K562 (cell line): ENCODE data around the gene UBE2I. TPM values are rescaled to one million over a fixed set of nuclear protein-coding genes. Genes with fewer than 3 reads are reported as not detected.

Experiments used
- ATAC-seq: fragments of 200-7000 bp; cut with Tn5 transposase; 3 replicates; pipeline ENCODE4 v1.9.1; 2020; ENCODE audit warnings: moderate library complexity
- BruUV-seq: library from RNA; stranded (reverse); fragments of 400-500 nt; replicated peaks from 2 replicates; lab custom pipeline; 2021; lab: Mats Ljungman, UMichigan
- CTCF ChIA-PET: fragments of 300-600 bp; formaldehyde crosslinking; extraction: SDS; loops from one replicate; lab custom pipeline; 2021; ENCODE audit warnings: low intra/inter-chr PET ratio; lab: Yijun Ruan, JAX
- POLR2A ChIA-PET: fragments of 300-600, 350-650 bp; sonication (Branson Sonifier 250); formaldehyde crosslinking; extraction: SDS; loops from one replicate; lab custom pipeline; 2021; ENCODE audit warnings: antibody characterized with exemption, inconsistent platforms; lab: Yijun Ruan, JAX
- DNase-seq, 4 experiments: peaks; one replicate each; pipeline versions ENCODE4 v3.0.0 to v3.0.0-alpha.2; 2011 to 2018; ENCODE audit warnings: low spot score in 3 of 4, mixed read lengths in 3 of 4; ENCODE audit errors: extremely low read depth in 1 of 4
- FAIRE-seq: peaks from 2 replicates; lab custom pipeline; 2011; peaks lifted over from hg19 to GRCh38; lab: Jason Lieb, UNC
- H2AFZ ChIP-seq: 2 replicates; pipeline ENCODE4 v1.6.0; 2011; ENCODE audit warnings: low read depth, low read length, control low read depth, inconsistent platforms
- H3K27ac ChIP-seq: fragments of 200-600 bp; 3 replicates; pipeline ENCODE4 v1.8.0; 2011; ENCODE audit warnings: low read depth, mild to moderate bottlenecking, control low read depth, inconsistent platforms, low read length, moderate library complexity, mixed read lengths; ENCODE audit errors: extremely low read depth
- H3K27me3 ChIP-seq, 2 experiments: fragments of 300-600 bp in 1 of 2; 2 replicates in 1 of 2; 3 replicates in 1 of 2; pipeline versions ENCODE4 v1.6.0 to v1.8.0; 2011; ENCODE audit warnings: inconsistent platforms in 2 of 2, low read length in 2 of 2, mild to moderate bottlenecking in 1 of 2, mixed read lengths in 1 of 2, moderate library complexity in 1 of 2; ENCODE audit not compliant: control insufficient read depth in 2 of 2, insufficient read depth in 2 of 2
- H3K36me3 ChIP-seq: fragments of 300-600 bp; 3 replicates; pipeline ENCODE4 v1.8.0; 2011; ENCODE audit warnings: mild to moderate bottlenecking, low read length, inconsistent platforms; ENCODE audit not compliant: control insufficient read depth, insufficient read depth
- H3K4me1 ChIP-seq, 2 experiments: fragments of 200-600 bp in 1 of 2; replicated peaks in 1 of 2; 2 replicates in 1 of 2; 3 replicates in 1 of 2; pipeline versions ENCODE4 v1.5.1 to v1.8.0; 2011; ENCODE audit warnings: inconsistent platforms in 2 of 2, low read length in 2 of 2, mild to moderate bottlenecking in 1 of 2, mixed read lengths in 1 of 2, moderate library complexity in 1 of 2; ENCODE audit not compliant: control insufficient read depth in 2 of 2, insufficient read depth in 2 of 2
- H3K4me2 ChIP-seq: 2 replicates; pipeline ENCODE4 v1.6.1; 2011; ENCODE audit warnings: low read length, control low read depth, inconsistent platforms, mixed read lengths; ENCODE audit not compliant: insufficient read depth
- H3K4me3 ChIP-seq: fragments of 200-600 bp; sonication (generic), shearing (Covaris generic); 2 replicates; pipeline ENCODE4 v1.5.1; 2016; ENCODE audit warnings: control low read depth, inconsistent platforms
- H3K79me2 ChIP-seq: fragments of 200-600 bp; 3 replicates; pipeline ENCODE4 v1.8.0; 2011; ENCODE audit warnings: low read length, inconsistent platforms; ENCODE audit not compliant: control insufficient read depth, insufficient read depth
- H3K9ac ChIP-seq, 2 experiments: 2 replicates each; pipeline versions ENCODE4 v1.6.0 to v1.6.1; 2011; ENCODE audit warnings: low read depth in 2 of 2, low read length in 2 of 2, control low read depth in 1 of 2, inconsistent platforms in 1 of 2, mild to moderate bottlenecking in 1 of 2, mixed read lengths in 1 of 2; ENCODE audit not compliant: insufficient read depth in 1 of 2
- H3K9me1 ChIP-seq: one replicate; pipeline ENCODE4 v1.6.0; 2011; ENCODE audit warnings: inconsistent platforms, mild to moderate bottlenecking, low read length, moderate library complexity; ENCODE audit not compliant: control insufficient read depth, insufficient read depth
- H3K9me3 ChIP-seq: replicated peaks from 2 replicates; pipeline ENCODE4 v1.5.1; 2011; ENCODE audit warnings: low read depth, low read length, inconsistent platforms; ENCODE audit not compliant: control insufficient read depth, insufficient read depth
- H4K20me1 ChIP-seq: replicated peaks from 2 replicates; pipeline ENCODE4 v1.6.1; 2011; ENCODE audit warnings: low read length, inconsistent platforms, mixed read lengths; ENCODE audit not compliant: control insufficient read depth, insufficient read depth
- ADNP ChIP-seq: fragments of 200-800 bp; sonication (Bioruptor generic); IDR thresholded peaks from 2 replicates; pipeline ENCODE4 v1.6.1; 2016; ENCODE audit warnings: missing genetic modification characterization, missing compliant biosample characterization
- GABPA ChIP-seq: fragments of 200-800 bp; sonication (Bioruptor generic); conservative IDR thresholded peaks from 2 replicates; pipeline ENCODE4 v1.6.1; 2016; ENCODE audit warnings: low read depth, missing genetic modification characterization, missing compliant biosample characterization
- RBM25 ChIP-seq: fragments of 200-400 bp; formaldehyde crosslinking; IDR thresholded peaks from 2 replicates; pipeline ENCODE4 v1.6.1; 2018; ENCODE audit warnings: low read length, low read depth, moderate library complexity; ENCODE audit not compliant: severe bottlenecking
- TEAD1 ChIP-seq, 2 experiments: fragments of 450-650 bp in 1 of 2; sonication (generic) in 1 of 2; formaldehyde crosslinking; IDR thresholded peaks; 2 replicates each; pipeline versions ENCODE4 v1.4.0 to v1.8.0; 2020 to 2022; ENCODE audit warnings: mild to moderate bottlenecking in 2 of 2, missing genetic modification reagents in 1 of 2
- ZNF124 ChIP-seq: sonication (generic); formaldehyde crosslinking; IDR thresholded peaks from 2 replicates; pipeline ENCODE4 v1.8.1; 2022; ENCODE audit warnings: missing genetic modification reagents
- WGBS: fragments of 100-300 bp; shearing (Covaris generic); methylation state at CpG from one replicate; pipeline ENCODE4 v1.1.6; 2016; ENCODE audit warnings: low coverage, mixed read lengths; ENCODE audit not compliant: insufficient coverage; ENCODE audit errors: missing lambda C conversion rate; 5-methylcytosine and 5-hydroxymethylcytosine counted together
- in situ Hi-C: fragments of 300-500 bp; cut with MboI; formaldehyde crosslinking; loops from 4 replicates; pipeline ENCODE4 v1.15.0; 2018; ENCODE audit warnings: inconsistent platforms, mixed read lengths
- intact Hi-C: fragments of 100-400 bp; cut with micrococcal nuclease; formaldehyde crosslinking; loops from 2 replicates; pipeline ENCODE4 v1.14.2; 2022
- polyA plus RNA-seq, 8 experiments: library from polyadenylated mRNA; depleted of rRNA in 4 of 8; stranded (reverse) in 5 of 8; unstranded in 3 of 8; fragments of >200 nt; fragmentation: Nextera tagmentation in 2 of 8; fragmentation: Illumina TruSeq in 1 of 8; extraction: Ambion mirVana in 2 of 8; extraction: Trizol in 1 of 8; gene quantifications; 2 replicates each; pipeline versions ENCODE4 v1.2.1 to v1.2.3, GENCODE V29; 2011 to 2014; ENCODE audit warnings: inconsistent platforms in 1 of 8, missing spikeins in 1 of 8
- total RNA-seq, 7 experiments: library from RNA; depleted of rRNA in 6 of 7; stranded (reverse); fragments of >200 nt in 6 of 7; fragmentation: Illumina TruSeq in 2 of 7; extraction: Trizol in 2 of 7; gene quantifications; 2 replicates each; pipeline versions ENCODE4 v1.2.1 to v1.2.3, GENCODE V29; 2011 to 2021; ENCODE audit warnings: low replicate concordance in 1 of 7
- TF ChIP-seq, protein P1 (sequence below): IDR thresholded peaks from 2 replicates; pipeline ENCODE4 v1.6.1; 2011; ENCODE audit warnings: borderline replicate concordance, low read depth, mild to moderate bottlenecking, moderate library complexity, low read length; ENCODE audit not compliant: insufficient read depth, poor library complexity, severe bottlenecking
- TF ChIP-seq, protein P2 (sequence below): fragments of 450-650 bp; IDR thresholded peaks from 2 replicates; pipeline ENCODE4 v1.6.1; 2016; ENCODE audit warnings: borderline replicate concordance
- TF ChIP-seq, protein P3 (sequence below): fragments of 450-650 bp; IDR thresholded peaks from 2 replicates; pipeline ENCODE4 v1.6.1; 2016

UBE2I gene
- total and polyA plus RNA-seq, 9 of the 15 experiments (the other 6 are each of a cell fraction or from before 2014, with no cell fraction given) = 36.6 to 254 (median 104) TPM

DNA sequence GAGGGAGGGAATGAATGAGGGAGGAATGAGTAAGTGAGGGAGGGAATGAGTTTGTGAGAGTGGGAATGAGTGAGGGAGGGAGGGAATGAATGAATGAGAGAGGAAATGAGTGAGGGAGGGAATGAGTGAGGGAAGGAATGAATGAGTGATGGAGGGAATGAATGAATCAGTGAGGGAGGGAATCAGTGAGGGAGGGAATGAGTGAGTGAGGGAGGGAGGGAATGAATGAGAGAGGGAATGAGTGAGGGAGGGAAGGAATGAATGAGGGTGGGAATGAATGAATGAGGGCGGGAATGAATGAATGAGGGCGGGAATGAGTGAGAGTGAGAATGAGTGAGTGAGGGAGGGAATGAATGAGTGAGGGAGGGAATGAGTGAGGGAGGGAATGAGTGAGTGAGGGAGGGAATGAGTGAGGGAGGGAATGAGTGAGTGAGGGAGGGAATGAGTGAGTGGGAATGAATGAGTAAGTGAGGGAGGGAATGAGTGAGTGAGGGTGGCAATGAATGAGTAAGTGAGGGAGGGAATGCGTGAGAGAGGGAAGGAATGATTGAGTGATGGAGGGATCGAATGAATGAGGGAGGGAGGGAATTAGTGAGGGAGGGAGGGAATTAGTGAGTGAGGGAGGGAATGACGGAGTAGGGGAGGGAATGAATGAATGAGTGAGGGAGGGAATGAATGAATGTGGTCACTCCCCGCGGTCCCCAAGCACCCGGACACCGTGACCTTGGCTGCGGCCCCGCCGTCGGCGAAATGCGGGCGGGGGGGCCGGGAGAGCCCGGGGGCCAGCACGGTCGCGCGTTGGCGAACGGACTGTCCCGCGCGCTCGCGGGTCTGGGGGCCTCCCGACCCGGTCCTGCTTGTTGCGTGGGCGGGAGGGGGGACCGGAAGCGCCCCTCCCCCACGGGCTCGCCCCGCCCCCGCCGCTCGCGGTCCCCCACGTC is 1.1 kb upstream of the UBE2I start:
- peak in 2 of 4 experiments; percentile 93 for DNase-seq
- Histone ChIP-seq H3K4me2 (peak overlapping the region; percentile 70; the same call in 1 of the 2 replicates), H2AFZ (peak overlapping the region; percentile 77), H3K4me1 (peaks cover 15 to 64% of the 10 kb centered on the region in 2 experiments), H3K4me3 (peak overlapping the region; percentile 91), H3K9me1 (peaks cover 19% of the 10 kb centered on the region), H3K79me2 (peaks cover 39% of the 10 kb centered on the region), H3K9ac (peak overlapping the region; percentile 86 to 100), H3K27me3 (no peaks in the 10 kb centered on the region), H3K27ac (peak overlapping the region; percentile 100), H3K36me3 (peaks cover 29% of the 10 kb centered on the region), H3K9me3 (no peaks in the 10 kb centered on the region), H4K20me1 (peaks cover 33% of the 10 kb centered on the region)
- no TSS peak for BruUV-seq
- ChIA-PET CTCF (interaction anchor here (0.6 kb wide), 1 partner anchor 31 kb away, joined by 4 read pairs; no protein-coding TSS in a partner anchor), POLR2A (interaction anchor here (0.6 to 1.4 kb wide), 6 partner anchors 10 to 1702 kb away, joined by 3 to 4 read pairs (median 4); no protein-coding TSS in a partner anchor)
- ATAC-seq = peak; percentile 78
- intact Hi-C loops (loop anchor here (2.0 kb wide), 1 partner anchor 22 kb away; no protein-coding TSS in a partner anchor), in situ Hi-C loops (no loop called here)
- WGBS = 13% methylated on average over 7 of the region's 43 CpGs
- FAIRE-seq = no peak
- TF ChIP-seq ZNF124 (CRISPR knock-in tag) (no peak), RBM25 (no peak), GABPA (tag) (peak; percentile 71), ADNP (tag) (peak; percentile 98), TEAD1 (CRISPR knock-in tag; IDR thresholded peaks at IDR 0.05) (no peak)
- TF ChIP-seq, protein P1, sequence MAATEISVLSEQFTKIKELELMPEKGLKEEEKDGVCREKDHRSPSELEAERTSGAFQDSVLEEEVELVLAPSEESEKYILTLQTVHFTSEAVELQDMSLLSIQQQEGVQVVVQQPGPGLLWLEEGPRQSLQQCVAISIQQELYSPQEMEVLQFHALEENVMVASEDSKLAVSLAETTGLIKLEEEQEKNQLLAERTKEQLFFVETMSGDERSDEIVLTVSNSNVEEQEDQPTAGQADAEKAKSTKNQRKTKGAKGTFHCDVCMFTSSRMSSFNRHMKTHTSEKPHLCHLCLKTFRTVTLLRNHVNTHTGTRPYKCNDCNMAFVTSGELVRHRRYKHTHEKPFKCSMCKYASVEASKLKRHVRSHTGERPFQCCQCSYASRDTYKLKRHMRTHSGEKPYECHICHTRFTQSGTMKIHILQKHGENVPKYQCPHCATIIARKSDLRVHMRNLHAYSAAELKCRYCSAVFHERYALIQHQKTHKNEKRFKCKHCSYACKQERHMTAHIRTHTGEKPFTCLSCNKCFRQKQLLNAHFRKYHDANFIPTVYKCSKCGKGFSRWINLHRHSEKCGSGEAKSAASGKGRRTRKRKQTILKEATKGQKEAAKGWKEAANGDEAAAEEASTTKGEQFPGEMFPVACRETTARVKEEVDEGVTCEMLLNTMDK = no peak
- TF ChIP-seq, protein P2, sequence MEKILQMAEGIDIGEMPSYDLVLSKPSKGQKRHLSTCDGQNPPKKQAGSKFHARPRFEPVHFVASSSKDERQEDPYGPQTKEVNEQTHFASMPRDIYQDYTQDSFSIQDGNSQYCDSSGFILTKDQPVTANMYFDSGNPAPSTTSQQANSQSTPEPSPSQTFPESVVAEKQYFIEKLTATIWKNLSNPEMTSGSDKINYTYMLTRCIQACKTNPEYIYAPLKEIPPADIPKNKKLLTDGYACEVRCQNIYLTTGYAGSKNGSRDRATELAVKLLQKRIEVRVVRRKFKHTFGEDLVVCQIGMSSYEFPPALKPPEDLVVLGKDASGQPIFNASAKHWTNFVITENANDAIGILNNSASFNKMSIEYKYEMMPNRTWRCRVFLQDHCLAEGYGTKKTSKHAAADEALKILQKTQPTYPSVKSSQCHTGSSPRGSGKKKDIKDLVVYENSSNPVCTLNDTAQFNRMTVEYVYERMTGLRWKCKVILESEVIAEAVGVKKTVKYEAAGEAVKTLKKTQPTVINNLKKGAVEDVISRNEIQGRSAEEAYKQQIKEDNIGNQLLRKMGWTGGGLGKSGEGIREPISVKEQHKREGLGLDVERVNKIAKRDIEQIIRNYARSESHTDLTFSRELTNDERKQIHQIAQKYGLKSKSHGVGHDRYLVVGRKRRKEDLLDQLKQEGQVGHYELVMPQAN = peak; percentile 64; the same call in 1 of the 2 replicates
- TF ChIP-seq, protein P3, sequence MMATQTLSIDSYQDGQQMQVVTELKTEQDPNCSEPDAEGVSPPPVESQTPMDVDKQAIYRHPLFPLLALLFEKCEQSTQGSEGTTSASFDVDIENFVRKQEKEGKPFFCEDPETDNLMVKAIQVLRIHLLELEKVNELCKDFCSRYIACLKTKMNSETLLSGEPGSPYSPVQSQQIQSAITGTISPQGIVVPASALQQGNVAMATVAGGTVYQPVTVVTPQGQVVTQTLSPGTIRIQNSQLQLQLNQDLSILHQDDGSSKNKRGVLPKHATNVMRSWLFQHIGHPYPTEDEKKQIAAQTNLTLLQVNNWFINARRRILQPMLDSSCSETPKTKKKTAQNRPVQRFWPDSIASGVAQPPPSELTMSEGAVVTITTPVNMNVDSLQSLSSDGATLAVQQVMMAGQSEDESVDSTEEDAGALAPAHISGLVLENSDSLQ = peak; percentile 55
